Renal pelvis (tissue), 4 donors: ENCODE results near the gene GALNT15. TPM values are rescaled to one million over a fixed set of nuclear protein-coding genes. Genes with fewer than 3 reads are reported as not detected.

Experiments
- DNase-seq: peaks from one replicate; pipeline ENCODE4 v3.0.0-alpha.2; 2013
- polyA plus RNA-seq, 3 donors: library from polyadenylated mRNA; unstranded; fragments of 120-200 nt; gene quantifications; one replicate each; pipeline ENCODE4 v1.2.1, GENCODE V29; 2013; ENCODE audit not compliant: insufficient read length in 3 of 3

GALNT15 gene
- polyA plus RNA-seq, 3 donors = 2.2 to 3.1 (median 3.0) TPM

GRCh38 chr3:16150285-16150684 is 24.2 kb upstream of the GALNT15 start:
- no peak for DNase-seq

- DNase-seq = no peak
Observed at GRCh38 chr3:16151109-16151508, 23.4 kb upstream of the GALNT15 start.

- no peak for DNase-seq
Observed at GRCh38 chr3:16168211-16168610, 6.3 kb upstream of the GALNT15 start.

- DNase-seq = no peak
Observed at GRCh38 chr3:16171009-16171408, 3.5 kb upstream of the GALNT15 start.

- no peak for DNase-seq
Observed at GRCh38 chr3:16171825-16172224, 2.7 kb upstream of the GALNT15 start.

- no peak for DNase-seq
Observed at GRCh38 chr3:16173283-16174025, 1.0 kb upstream of the GALNT15 start.

GRCh38 chr3:16174026-16174355 is 489 bp upstream of the GALNT15 start:
- DNase-seq = no peak

GRCh38 chr3:16174976-16175901 is 759 bp downstream of the GALNT15 start:
- DNase-seq = no peak

- DNase-seq = no peak
Observed at GRCh38 chr3:16176391-16177030, 2.0 kb downstream of the GALNT15 start.

GRCh38 chr3:16177382-16177781 is 2.9 kb downstream of the GALNT15 start:
- no peak for DNase-seq

- peak; percentile 72 for DNase-seq
Observed at GRCh38 chr3:16177962-16178627, 3.6 kb downstream of the GALNT15 start.

- DNase-seq = no peak
Observed at GRCh38 chr3:16178628-16178988, 4.1 kb downstream of the GALNT15 start.

- no peak for DNase-seq
Observed at GRCh38 chr3:16179261-16179660, 4.8 kb downstream of the GALNT15 start.

GRCh38 chr3:16179771-16180736 is 5.6 kb downstream of the GALNT15 start:
- DNase-seq = no peak

GRCh38 chr3:16180737-16181134 is 6.3 kb downstream of the GALNT15 start:
- DNase-seq = no peak

GRCh38 chr3:16181361-16181760 is 6.9 kb downstream of the GALNT15 start:
- DNase-seq = no peak

GRCh38 chr3:16182183-16182582 is 7.7 kb downstream of the GALNT15 start:
- no peak for DNase-seq

GRCh38 chr3:16182612-16183011 is 8.1 kb downstream of the GALNT15 start:
- no peak for DNase-seq

- DNase-seq = no peak
Observed at GRCh38 chr3:16183082-16183481, 8.6 kb downstream of the GALNT15 start.

GRCh38 chr3:16183601-16184270 is 9.3 kb downstream of the GALNT15 start:
- no peak for DNase-seq
